Loucy (cell line): ENCODE data around the gene ATP8B3.

ENCODE experiments used
- H2AFZ ChIP-seq: fragments of 200-600 bp; sonication (generic); 2 replicates; pipeline ENCODE4 v1.6.0; 2016; ENCODE audit warnings: antibody characterized with exemption, mild to moderate bottlenecking, low read length, moderate library complexity
- H3F3A ChIP-seq: fragments of 200-600 bp; 2 replicates; pipeline ENCODE4 v1.6.0; 2016; ENCODE audit warnings: antibody characterized with exemption, low read depth, mild to moderate bottlenecking
- H3K27me3 ChIP-seq: fragments of 200-600 bp; sonication (generic); 2 replicates; pipeline ENCODE4 v1.6.1; 2014; ENCODE audit warnings: low read length, mild to moderate bottlenecking; ENCODE audit not compliant: insufficient read depth, poor library complexity, severe bottlenecking
- H3K36me3 ChIP-seq: fragments of 200-600 bp; sonication (generic); 2 replicates; pipeline ENCODE4 v1.6.1; 2016; ENCODE audit warnings: low read length; ENCODE audit not compliant: insufficient read depth
- H3K4me1 ChIP-seq: fragments of 200-600 bp; sonication (generic); 2 replicates; pipeline ENCODE4 v1.5.1; 2014; ENCODE audit warnings: low read length, mild to moderate bottlenecking; ENCODE audit not compliant: insufficient read depth, poor library complexity, severe bottlenecking
- H3K4me2 ChIP-seq: fragments of 200-600 bp; sonication (generic); 2 replicates; pipeline ENCODE4 v1.6.0; 2014; ENCODE audit warnings: antibody characterized with exemption, low read length, low read depth, mild to moderate bottlenecking; ENCODE audit not compliant: poor library complexity, severe bottlenecking
- H3K4me3 ChIP-seq: fragments of 200-600 bp; sonication (generic); 2 replicates; pipeline ENCODE4 v1.5.1; 2014; ENCODE audit warnings: low read length, mild to moderate bottlenecking, mixed read lengths; ENCODE audit not compliant: poor library complexity, severe bottlenecking
- H3K79me2 ChIP-seq: fragments of 200-600 bp; sonication (generic); 2 replicates; pipeline ENCODE4 v1.6.1; 2014; ENCODE audit warnings: low read length; ENCODE audit not compliant: insufficient read depth
- H3K9ac ChIP-seq: fragments of 200-600 bp; sonication (generic); 2 replicates; pipeline ENCODE4 v1.6.0; 2014; ENCODE audit warnings: mild to moderate bottlenecking, low read depth, low read length, moderate library complexity; ENCODE audit not compliant: poor library complexity, severe bottlenecking
- H3K9me2 ChIP-seq: fragments of 200-600 bp; sonication (generic); replicated peaks from 2 replicates; pipeline ENCODE4 v1.6.1; 2016; ENCODE audit warnings: low read depth, low read length, mixed read lengths
- H3K9me3 ChIP-seq: fragments of 200-600 bp; sonication (generic); 2 replicates; pipeline ENCODE4 v1.6.1; 2014; ENCODE audit warnings: mild to moderate bottlenecking, antibody characterized with exemption, low read length, low read depth; ENCODE audit not compliant: insufficient read depth
- H4K20me1 ChIP-seq: fragments of 200-600 bp; sonication (generic); 2 replicates; pipeline ENCODE4 v1.6.0; 2014; ENCODE audit warnings: antibody characterized with exemption, low read length, mild to moderate bottlenecking; ENCODE audit not compliant: insufficient read depth, poor library complexity, severe bottlenecking
- CTCF ChIP-seq: fragments of 200-600 bp; sonication (generic); conservative IDR thresholded peaks from 2 replicates; pipeline ENCODE4 v1.5.1; 2014; ENCODE audit warnings: mild to moderate bottlenecking, antibody characterized with exemption, low read length
- EZH2phosphoT487 ChIP-seq: fragments of 200-600 bp; IDR thresholded peaks from 2 replicates; pipeline ENCODE4 v1.6.1; 2018; ENCODE audit warnings: antibody characterized with exemption, mild to moderate bottlenecking, moderate library complexity, borderline replicate concordance

Gene ATP8B3

GRCh38 chr19:1744822-1745563 lies 67.1 kb downstream of the ATP8B3 start:
- no peaks in the 10 kb centered on the region for H3K79me2 ChIP-seq
- H3K9me3 ChIP-seq, result no peaks in the 10 kb centered on the region
- H4K20me1 ChIP-seq, result no peaks in the 10 kb centered on the region
- no peaks in the 10 kb centered on the region for H3K9me2 ChIP-seq
- H3K4me2 ChIP-seq, result no peak overlapping the region
- H3K9ac ChIP-seq, result no peak overlapping the region
- H3K36me3 ChIP-seq, result no peaks in the 10 kb centered on the region
- no peaks in the 10 kb centered on the region for H3F3A ChIP-seq
- H3K4me1 ChIP-seq, result peaks cover 13% of the 10 kb centered on the region
- no peak overlapping the region for H3K4me3 ChIP-seq
- H2AFZ ChIP-seq, result no peak overlapping the region
- H3K27me3 ChIP-seq, result no peaks in the 10 kb centered on the region
- TF ChIP-seq CTCF (no peak), EZH2phosphoT487 (no peak)

- Histone ChIP-seq H3K4me1 (peaks cover 13% of the 10 kb centered on the region), H3K27me3 (no peaks in the 10 kb centered on the region), H3F3A (no peaks in the 10 kb centered on the region), H3K79me2 (no peaks in the 10 kb centered on the region), H3K9ac (no peak overlapping the region), H3K9me3 (no peaks in the 10 kb centered on the region), H3K36me3 (no peaks in the 10 kb centered on the region), H3K9me2 (no peaks in the 10 kb centered on the region), H3K4me3 (no peak overlapping the region), H4K20me1 (no peaks in the 10 kb centered on the region), H3K4me2 (no peak overlapping the region), H2AFZ (no peak overlapping the region)
- TF ChIP-seq CTCF (no peak), EZH2phosphoT487 (no peak)
Observed at GRCh38 chr19:1744133-1744665, 67.9 kb downstream of the ATP8B3 start.

- no peak overlapping the region for H3K9ac ChIP-seq
- no peaks in the 10 kb centered on the region for H3K9me2 ChIP-seq
- H3K27me3 ChIP-seq, result no peaks in the 10 kb centered on the region
- no peaks in the 10 kb centered on the region for H3K36me3 ChIP-seq
- H3F3A ChIP-seq, result no peaks in the 10 kb centered on the region
- no peak for TF ChIP-seq EZH2phosphoT487
- no peak for TF ChIP-seq CTCF
- H3K4me3 ChIP-seq, result no peak overlapping the region
- H2AFZ ChIP-seq, result no peak overlapping the region
- peaks cover 13% of the 10 kb centered on the region for H3K4me1 ChIP-seq
- H3K9me3 ChIP-seq, result no peaks in the 10 kb centered on the region
- H4K20me1 ChIP-seq, result no peaks in the 10 kb centered on the region
- H3K4me2 ChIP-seq, result no peak overlapping the region
- no peaks in the 10 kb centered on the region for H3K79me2 ChIP-seq
Observed at GRCh38 chr19:1742989-1743696, 68.9 kb downstream of the ATP8B3 start.
